GM12878 (cell line): ENCODE measurements around the gene SPATA9. TPM values are rescaled to one million over a fixed set of nuclear protein-coding genes. Genes with fewer than 3 reads are reported as not detected.

Experiments used
- ATAC-seq: fragments of 200-7000 bp; cut with Tn5 transposase; 3 replicates; pipeline ENCODE4 v1.9.1; 2020; ENCODE audit warnings: mild to moderate bottlenecking, moderate library complexity
- BruUV-seq: library from RNA; stranded (reverse); fragments of 400-500 nt; replicated peaks from 2 replicates; lab custom pipeline; 2021; lab: Mats Ljungman, UMichigan
- CTCF ChIA-PET: fragments of 300-600 bp; sonication (Branson Sonifier 250); formaldehyde crosslinking; extraction: SDS; loops from one replicate; lab custom pipeline; 2021; ENCODE audit warnings: inconsistent platforms; lab: Yijun Ruan, JAX
- POLR2A ChIA-PET: fragments of 350-600 bp; formaldehyde crosslinking; extraction: SDS; loops from one replicate; lab custom pipeline; 2021; ENCODE audit warnings: inconsistent platforms; lab: Charles Lee
- RAD21 ChIA-PET: fragments of 300-600 bp; sonication (Branson Sonifier 250); formaldehyde crosslinking; loops from one replicate; lab custom pipeline; 2023; ENCODE audit warnings: antibody characterized with exemption; ENCODE audit not compliant: unreplicated experiment; lab: Charles Lee
- SMC1A ChIA-PET: fragments of 300-600 bp; sonication (Branson Sonifier 250); formaldehyde crosslinking; loops from one replicate; lab custom pipeline; 2023; ENCODE audit not compliant: unreplicated experiment, uncharacterized antibody; lab: Charles Lee
- DNase-seq: peaks from one replicate; pipeline ENCODE4 v3.0.0-alpha.2; 2011; ENCODE audit warnings: low read depth, low spot score
- FAIRE-seq: peaks from 3 replicates; lab custom pipeline; 2011; peaks lifted over from hg19 to GRCh38; lab: Jason Lieb, UNC
- H2AFZ ChIP-seq: 2 replicates; pipeline ENCODE4 v1.6.0; 2011; ENCODE audit warnings: low read depth, low read length, control low read depth; ENCODE audit not compliant: control insufficient read depth
- H3K27ac ChIP-seq: 2 replicates; pipeline ENCODE4 v1.5.1; 2011; ENCODE audit warnings: control low read depth; ENCODE audit not compliant: control insufficient read depth, insufficient read depth
- H3K27me3 ChIP-seq, 2 experiments: replicated peaks in 1 of 2; 2 replicates each; pipeline versions ENCODE4 v1.6.0 to v1.6.1; 2011; ENCODE audit warnings: low read length in 1 of 2; ENCODE audit not compliant: control insufficient read depth in 2 of 2, insufficient read depth in 2 of 2
- H3K36me3 ChIP-seq, 2 experiments: 2 replicates each; pipeline ENCODE4 v1.5.1; 2011; ENCODE audit warnings: low read length in 1 of 2; ENCODE audit not compliant: control insufficient read depth in 2 of 2, insufficient read depth in 2 of 2
- H3K4me1 ChIP-seq: 2 replicates; pipeline ENCODE4 v1.6.1; 2011; ENCODE audit warnings: mild to moderate bottlenecking, low read length, moderate library complexity, mixed read lengths; ENCODE audit not compliant: control insufficient read depth, insufficient read depth
- H3K4me2 ChIP-seq: 2 replicates; pipeline ENCODE4 v1.6.0; 2011; ENCODE audit warnings: control low read depth; ENCODE audit not compliant: control insufficient read depth, insufficient read depth
- H3K4me3 ChIP-seq: fragments of 200-600 bp; sonication (generic); 2 replicates; pipeline ENCODE4 v1.5.1; 2016
- H3K79me2 ChIP-seq: 2 replicates; pipeline ENCODE4 v1.6.0; 2011; ENCODE audit warnings: low read length; ENCODE audit not compliant: control insufficient read depth, insufficient read depth
- H3K9ac ChIP-seq: 2 replicates; pipeline ENCODE4 v1.8.0; 2011; ENCODE audit warnings: low read length, control low read depth, mixed read lengths; ENCODE audit not compliant: control insufficient read depth, insufficient read depth
- H3K9me3 ChIP-seq: replicated peaks from 3 replicates; pipeline ENCODE4 v1.5.1; 2011; ENCODE audit warnings: mild to moderate bottlenecking, low read length; ENCODE audit not compliant: control insufficient read depth, insufficient read depth
- H4K20me1 ChIP-seq: 2 replicates; pipeline ENCODE4 v1.6.0; 2011; ENCODE audit not compliant: control insufficient read depth, insufficient read depth
- BCL3 ChIP-seq: IDR thresholded peaks from 2 replicates; pipeline ENCODE4 v1.6.1; 2011; ENCODE audit warnings: borderline replicate concordance, low read depth, mild to moderate bottlenecking, moderate library complexity, low read length; ENCODE audit not compliant: insufficient read depth, poor library complexity, severe bottlenecking
- CREB1 ChIP-seq: IDR thresholded peaks from 2 replicates; pipeline ENCODE4 v1.6.1; 2012; ENCODE audit warnings: low read depth, mild to moderate bottlenecking, inconsistent platforms
- EED ChIP-seq: sonication (generic); IDR thresholded peaks from 2 replicates; pipeline ENCODE4 v1.6.1; 2016; ENCODE audit warnings: antibody characterized with exemption, low read depth
- HDGF ChIP-seq: fragments of 450-650 bp; IDR thresholded peaks from 2 replicates; pipeline ENCODE4 v1.6.1; 2016; ENCODE audit warnings: antibody characterized with exemption
- IRF4 ChIP-seq: IDR thresholded peaks from 2 replicates; pipeline ENCODE4 v1.6.1; 2011; ENCODE audit warnings: low read depth, low read length
- MXI1 ChIP-seq: fragments of 150-350 bp; IDR thresholded peaks from 2 replicates; pipeline ENCODE4 v1.6.1; 2011; ENCODE audit warnings: low read depth, mild to moderate bottlenecking, inconsistent platforms, low read length, improper control_type of control experiment
- PAX5 ChIP-seq: IDR thresholded peaks from 2 replicates; pipeline ENCODE4 v1.6.1; 2011; ENCODE audit warnings: low read depth, low read length, borderline replicate concordance
- PML ChIP-seq: IDR thresholded peaks from 2 replicates; pipeline ENCODE4 v1.6.1; 2012; ENCODE audit warnings: low read length, inconsistent platforms
- POLR2AphosphoS2 ChIP-seq: IDR thresholded peaks from 2 replicates; pipeline ENCODE4 v1.6.1; 2011; ENCODE audit warnings: low read depth, mild to moderate bottlenecking, low read length, improper control_type of control experiment, moderate library complexity
- SPI1 ChIP-seq: IDR thresholded peaks from 2 replicates; pipeline ENCODE4 v1.6.1; 2011; ENCODE audit warnings: low read depth, mild to moderate bottlenecking, low read length, moderate library complexity, borderline replicate concordance; ENCODE audit not compliant: insufficient read depth
- TBL1XR1 ChIP-seq: IDR thresholded peaks from 2 replicates; pipeline ENCODE4 v1.6.1; 2012; ENCODE audit warnings: low read depth, low read length, improper control_type of control experiment
- ZBED1 ChIP-seq: IDR thresholded peaks from 2 replicates; pipeline ENCODE4 v1.6.1; 2016; ENCODE audit warnings: borderline replicate concordance
- ZNF592 ChIP-seq: fragments of 450-650 bp; IDR thresholded peaks from 2 replicates; pipeline ENCODE4 v1.6.1; 2017; ENCODE audit warnings: mild to moderate bottlenecking, moderate library complexity
- ZZZ3 ChIP-seq: IDR thresholded peaks from 2 replicates; pipeline ENCODE4 v1.6.1; 2011; ENCODE audit warnings: low read depth; ENCODE audit not compliant: control insufficient read depth, insufficient read length
- WGBS: methylation state at CpG from one replicate; pipeline ENCODE4 v1.1.6; 2016; ENCODE audit warnings: low lambda C conversion rate; ENCODE audit not compliant: insufficient replicate concordance, insufficient coverage; ENCODE audit errors: missing lambda C conversion rate; 5-methylcytosine and 5-hydroxymethylcytosine counted together
- in situ Hi-C: fragments of 300-500 bp; cut with MboI; formaldehyde crosslinking; loops from 9 replicates; pipeline ENCODE4 v1.14.3; 2018; ENCODE audit warnings: mixed read lengths
- intact Hi-C: fragments of 100-400 bp; cut with micrococcal nuclease; formaldehyde crosslinking; loops from one replicate; pipeline ENCODE4 v1.14.2; 2022; ENCODE audit not compliant: unreplicated experiment
- polyA plus RNA-seq, 11 experiments: library from polyadenylated mRNA; depleted of rRNA in 4 of 11; unstranded in 6 of 11; stranded (reverse) in 5 of 11; fragments of >200 nt; fragmentation: Nextera tagmentation in 4 of 11; fragmentation: Illumina TruSeq in 1 of 11; extraction: Ambion mirVana in 4 of 11; extraction: Trizol in 1 of 11; gene quantifications; 1 replicate in 1 of 11; 2 replicates in 10 of 11; pipeline versions ENCODE4 v1.2.1 to v1.2.3, GENCODE V29; 2011 to 2016; ENCODE audit warnings: inconsistent platforms in 2 of 11, missing spikeins in 2 of 11, low read depth in 1 of 11
- total RNA-seq, 4 experiments: library from RNA; depleted of rRNA in 3 of 4; stranded (reverse); fragments of >200 nt in 3 of 4; fragmentation: Illumina TruSeq in 1 of 4; extraction: Trizol in 1 of 4; gene quantifications; 2 replicates each; pipeline versions ENCODE4 v1.2.1 to v1.2.3, GENCODE V29; 2013 to 2021
- TF ChIP-seq, protein P1 (sequence below): fragments of 450-650 bp; formaldehyde crosslinking; IDR thresholded peaks from 2 replicates; pipeline ENCODE4 v1.5.0; 2022; ENCODE audit warnings: mild to moderate bottlenecking, missing genetic modification characterization

Gene SPATA9
- total and polyA plus RNA-seq, 10 of the 15 experiments (the other 5 are each of a cell fraction or from before 2014, with no cell fraction given): 0.11 to 0.49 (median 0.16) TPM; not detected in 1

GRCh38 chr5:95631255-95631958 lies 51.4 kb downstream of the SPATA9 start:
- WGBS: 88% methylated on average over 2 of the region's 2 CpGs
- Histone ChIP-seq H3K27me3 (no peaks in the 10 kb centered on the region), H3K4me2 (no peak overlapping the region), H4K20me1 (no peaks in the 10 kb centered on the region), H3K9ac (no peak overlapping the region), H2AFZ (peak overlapping the region; percentile 88), H3K27ac (no peak overlapping the region), H3K79me2 (no peaks in the 10 kb centered on the region), H3K9me3 (peaks cover 6% of the 10 kb centered on the region; the same call in 2 of the 3 replicates), H3K36me3 (no peaks in the 10 kb centered on the region), H3K4me1 (peaks cover 8% of the 10 kb centered on the region; the same call in 1 of the 2 replicates), H3K4me3 (no peak overlapping the region)
- ChIA-PET RAD21 (interaction anchor here (1.1 to 1.2 kb wide), 2 partner anchors 10 to 13 kb away, joined by 3 read pairs; no protein-coding TSS in a partner anchor), SMC1A (interaction anchor here (0.7 to 2.7 kb wide), 7 partner anchors 9 to 177 kb away, joined by 3 to 14 read pairs (median 3); no protein-coding TSS in a partner anchor), POLR2A (no interaction called here), CTCF (interaction anchor here (0.6 to 2.1 kb wide), 8 partner anchors 9 to 150 kb away, joined by 3 to 20 read pairs (median 4); partner anchors contain the start of genes RFESD and RHOBTB3)
- FAIRE-seq: no peak
- peak; percentile 14; the same call in 2 of the 3 replicates for ATAC-seq
- BruUV-seq: no TSS peak
- DNase-seq: no peak
- intact Hi-C loops (no loop called here), in situ Hi-C loops (no loop called here)
- TF ChIP-seq POLR2AphosphoS2 (no peak), IRF4 (no peak), PML (no peak), PAX5 (no peak), ZBED1 (no peak), ZNF592 (no peak), CREB1 (no peak), HDGF (no peak), EED (no peak), TBL1XR1 (no peak), SPI1 (no peak), BCL3 (no peak), ZZZ3 (no peak), MXI1 (no peak)
- TF ChIP-seq, protein P1, sequence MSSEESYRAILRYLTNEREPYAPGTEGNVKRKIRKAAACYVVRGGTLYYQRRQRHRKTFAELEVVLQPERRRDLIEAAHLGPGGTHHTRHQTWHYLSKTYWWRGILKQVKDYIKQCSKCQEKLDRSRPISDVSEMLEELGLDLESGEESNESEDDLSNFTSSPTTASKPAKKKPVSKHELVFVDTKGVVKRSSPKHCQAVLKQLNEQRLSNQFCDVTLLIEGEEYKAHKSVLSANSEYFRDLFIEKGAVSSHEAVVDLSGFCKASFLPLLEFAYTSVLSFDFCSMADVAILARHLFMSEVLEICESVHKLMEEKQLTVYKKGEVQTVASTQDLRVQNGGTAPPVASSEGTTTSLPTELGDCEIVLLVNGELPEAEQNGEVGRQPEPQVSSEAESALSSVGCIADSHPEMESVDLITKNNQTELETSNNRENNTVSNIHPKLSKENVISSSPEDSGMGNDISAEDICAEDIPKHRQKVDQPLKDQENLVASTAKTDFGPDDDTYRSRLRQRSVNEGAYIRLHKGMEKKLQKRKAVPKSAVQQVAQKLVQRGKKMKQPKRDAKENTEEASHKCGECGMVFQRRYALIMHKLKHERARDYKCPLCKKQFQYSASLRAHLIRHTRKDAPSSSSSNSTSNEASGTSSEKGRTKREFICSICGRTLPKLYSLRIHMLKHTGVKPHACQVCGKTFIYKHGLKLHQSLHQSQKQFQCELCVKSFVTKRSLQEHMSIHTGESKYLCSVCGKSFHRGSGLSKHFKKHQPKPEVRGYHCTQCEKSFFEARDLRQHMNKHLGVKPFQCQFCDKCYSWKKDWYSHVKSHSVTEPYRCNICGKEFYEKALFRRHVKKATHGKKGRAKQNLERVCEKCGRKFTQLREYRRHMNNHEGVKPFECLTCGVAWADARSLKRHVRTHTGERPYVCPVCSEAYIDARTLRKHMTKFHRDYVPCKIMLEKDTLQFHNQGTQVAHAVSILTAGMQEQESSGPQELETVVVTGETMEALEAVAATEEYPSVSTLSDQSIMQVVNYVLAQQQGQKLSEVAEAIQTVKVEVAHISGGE (CRISPR knock-in tag): no peak
